GM21447 (cell line): ENCODE measurements around the gene PYM1.
"Not testable (repeated sequence)": the region's sequence is repeated elsewhere in the genome, so short reads cannot be mapped to it uniquely, and the experiment has no call there.

Experiments used
- ATAC-seq: cut with Tn5 transposase; IDR thresholded peaks from one replicate; pipeline ENCODE4 v1.9.1; 2021; ENCODE audit not compliant: unreplicated experiment

The PYM1 gene

GRCh38 chr12:55915482-55915859 lies 12.2 kb downstream of the PYM1 start:
- no peak for ATAC-seq

- ATAC-seq = no peak
Observed at GRCh38 chr12:55912908-55913307, 14.8 kb downstream of the PYM1 start.

DNA sequence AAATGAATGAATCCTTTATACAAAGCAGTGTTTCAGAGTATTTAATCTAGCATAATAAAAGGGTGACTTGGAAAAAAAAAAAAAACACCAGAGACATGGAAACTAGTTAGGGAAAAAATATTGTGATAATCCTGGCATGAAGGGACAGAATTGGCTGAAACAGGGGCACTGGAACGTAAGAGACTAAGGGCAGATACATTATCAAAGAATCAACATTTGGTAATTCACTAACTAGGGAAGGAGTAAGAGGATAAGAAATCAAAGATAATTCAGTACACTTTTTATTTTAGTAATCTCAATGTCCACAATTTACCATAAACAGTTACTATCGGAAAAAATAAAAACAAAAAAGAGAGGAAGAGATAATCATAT lies 18.2 kb downstream of the PYM1 start:
- ATAC-seq = no peak

DNA sequence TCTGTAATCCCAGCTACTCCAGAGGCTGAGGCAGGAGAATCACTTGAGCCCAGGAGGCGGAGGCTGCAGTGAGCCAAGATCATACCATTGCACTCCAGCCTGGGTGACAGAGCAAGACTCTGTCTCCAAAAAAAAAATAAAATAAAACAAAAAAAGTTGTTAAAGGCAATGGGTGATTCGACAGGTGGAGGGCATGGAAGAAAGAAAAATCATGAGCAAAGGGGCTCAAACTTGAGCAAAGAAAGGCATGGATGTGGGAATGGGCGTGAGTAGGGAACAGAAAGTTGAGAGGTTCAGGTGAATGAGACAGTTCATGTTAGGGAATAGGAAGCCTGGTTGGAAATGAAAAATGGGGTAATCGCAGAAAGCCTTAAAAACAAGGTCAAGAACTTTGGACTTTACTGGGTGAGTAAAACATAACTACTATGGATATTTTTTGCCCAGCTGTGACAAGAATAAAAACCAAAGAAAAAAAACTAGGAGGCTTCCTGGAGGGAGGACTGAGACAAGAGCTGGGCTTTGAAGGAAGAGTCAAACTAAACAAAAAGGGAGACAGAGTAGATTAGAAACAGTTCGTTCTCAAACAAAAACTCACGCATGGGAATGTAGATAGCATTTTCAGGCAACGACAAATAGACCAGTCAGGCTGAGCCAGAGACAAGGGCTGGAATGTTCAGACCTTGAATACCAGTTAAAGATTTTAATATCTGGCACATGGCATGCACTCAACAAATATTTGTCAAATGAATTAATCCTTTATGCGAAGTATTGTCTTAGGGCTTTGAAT lies 18.8 kb downstream of the PYM1 start:
- ATAC-seq = no peak

DNA sequence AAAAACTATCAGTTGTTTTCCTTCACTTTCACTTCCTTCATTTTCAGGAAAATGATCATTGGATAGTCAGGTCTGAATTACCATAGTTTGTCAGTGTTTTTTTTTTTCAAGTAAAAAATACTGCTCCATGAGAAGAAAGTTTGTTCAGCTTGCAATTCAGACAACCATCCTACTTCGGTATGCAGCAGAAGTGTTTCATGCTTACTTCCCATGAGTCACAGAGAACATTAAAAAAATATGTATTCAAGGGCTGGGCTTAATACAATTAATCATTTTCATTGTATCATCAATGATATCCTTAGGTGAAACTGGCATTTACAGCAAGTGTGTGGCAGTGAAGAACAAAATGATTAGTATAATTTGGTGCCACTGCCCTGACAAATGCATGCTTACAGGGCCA lies 21.6 kb downstream of the PYM1 start:
- no peak for ATAC-seq

DNA sequence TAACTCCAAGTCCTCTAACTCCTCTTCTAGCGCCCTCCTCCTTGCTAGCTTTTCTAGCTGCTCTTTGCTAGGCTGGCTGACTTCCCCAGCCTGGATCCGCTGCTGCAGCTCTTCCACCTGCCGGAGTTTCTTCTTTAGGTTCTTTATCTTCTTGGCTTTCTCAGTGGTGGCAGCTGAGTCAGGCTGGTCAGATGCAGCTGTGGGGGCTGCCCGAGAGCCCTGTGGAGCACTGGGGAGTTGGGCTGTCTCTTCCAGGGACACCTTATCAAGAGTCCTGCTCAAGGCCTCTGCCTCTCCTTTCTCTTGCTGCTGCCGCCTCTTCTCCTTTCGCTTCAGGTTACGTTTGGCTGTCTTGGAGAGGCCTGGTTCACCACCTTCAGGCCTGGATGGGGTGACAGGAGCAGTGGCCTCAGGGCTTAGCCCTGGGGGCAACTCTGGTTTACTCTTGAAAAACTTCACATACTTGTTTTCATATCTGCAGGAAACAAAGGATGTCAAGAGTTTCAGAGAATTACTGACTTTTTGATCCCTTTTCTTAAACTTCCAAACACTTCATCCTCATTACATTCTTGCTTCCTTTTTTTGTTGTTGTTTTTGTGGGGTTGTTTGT lies 25.7 kb downstream of the PYM1 start:
- no peak for ATAC-seq

- ATAC-seq = no peak
Observed at GRCh38 chr12:55899082-55899481, 28.6 kb downstream of the PYM1 start.

- no peak for ATAC-seq
Observed at GRCh38 chr12:55893723-55894122, 34.0 kb downstream of the PYM1 start.

- ATAC-seq = no peak
Observed at GRCh38 chr12:55891310-55891709, 36.4 kb downstream of the PYM1 start.

GRCh38 chr12:55885113-55885512 lies 42.6 kb downstream of the PYM1 start:
- no peak for ATAC-seq

- ATAC-seq = no peak
Observed at GRCh38 chr12:55877824-55878223, 49.9 kb downstream of the PYM1 start.

DNA sequence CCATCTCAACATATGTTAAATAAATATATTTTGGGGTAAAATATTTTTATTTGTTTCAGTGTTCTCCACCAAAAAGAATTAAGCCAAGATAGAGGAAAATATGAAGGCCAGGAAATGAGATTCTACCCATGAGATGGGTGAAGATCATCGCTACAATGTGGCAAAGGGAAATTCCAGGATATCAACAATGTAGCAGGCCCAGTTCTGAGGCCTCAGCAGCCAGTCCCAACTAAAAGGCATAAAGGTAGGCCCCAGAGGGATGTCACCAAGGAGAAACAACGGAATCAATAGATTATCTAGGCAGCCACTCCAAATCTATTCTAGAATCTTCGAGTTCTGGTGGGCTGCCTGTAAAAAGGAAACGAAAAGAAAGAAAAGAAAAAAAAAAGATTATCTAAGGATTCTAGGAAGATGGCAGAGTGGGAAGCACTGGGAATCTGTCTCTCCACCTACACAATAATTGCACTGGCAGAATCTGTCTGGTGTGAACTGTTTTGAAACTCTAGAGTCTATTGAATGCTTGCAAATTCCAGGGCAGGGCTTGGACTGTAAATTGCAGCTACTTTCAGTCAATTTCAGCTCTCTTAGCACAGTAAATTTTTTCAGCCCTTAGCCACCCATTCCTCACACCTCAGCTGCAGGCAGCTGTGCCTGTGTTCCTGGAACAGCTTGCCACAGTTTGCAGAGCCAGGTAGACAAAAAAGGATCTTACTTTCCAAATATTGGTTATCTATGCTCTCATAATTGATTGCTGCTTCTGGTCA lies 51.8 kb downstream of the PYM1 start:
- ATAC-seq = no peak

DNA sequence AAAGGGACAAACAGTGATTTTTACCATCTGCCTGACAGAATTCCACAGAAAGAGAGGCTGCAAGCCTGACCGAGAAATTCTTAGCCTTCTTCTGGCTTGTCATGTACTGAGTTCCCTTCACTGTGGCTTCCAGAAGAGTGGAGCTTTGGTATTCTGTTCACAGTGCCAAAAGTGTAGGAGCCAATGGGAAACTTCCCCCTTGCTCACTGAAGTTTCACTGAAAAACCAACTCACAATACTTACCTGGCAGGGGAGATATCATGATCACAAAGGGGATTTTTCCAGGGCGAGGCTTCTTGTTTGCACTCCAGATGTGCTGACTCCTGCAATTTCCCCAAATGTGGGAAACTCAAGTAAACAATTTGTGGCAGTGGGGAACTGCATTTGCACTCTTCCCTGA lies 53.3 kb downstream of the PYM1 start:
- no peak for ATAC-seq

- not testable (repeated sequence) for ATAC-seq
Observed at GRCh38 chr12:55866454-55867004, 61.2 kb downstream of the PYM1 start.

- no peak for ATAC-seq
Observed at GRCh38 chr12:55865327-55865726, 62.4 kb downstream of the PYM1 start.

DNA sequence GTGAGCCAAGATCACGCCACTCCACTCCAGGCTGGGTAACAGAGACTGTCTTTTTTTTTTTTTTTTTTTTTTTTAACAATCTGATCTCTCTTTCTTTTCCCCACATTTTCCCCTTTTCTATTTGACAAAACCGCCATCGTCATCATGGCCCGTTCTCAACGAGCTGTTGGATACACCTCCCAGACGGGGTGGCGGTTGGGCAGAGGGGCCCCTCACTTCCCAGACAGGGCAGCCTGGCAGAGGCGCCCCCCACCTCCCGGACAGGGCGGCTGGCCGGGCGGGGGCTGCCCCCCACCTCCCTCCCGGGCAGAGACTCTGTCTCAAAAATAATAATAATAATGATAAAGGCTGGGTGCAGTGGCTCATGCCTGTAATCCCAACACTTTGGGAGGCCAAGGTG lies 64.8 kb downstream of the PYM1 start:
- ATAC-seq = not testable (repeated sequence)

- no peak for ATAC-seq
Observed at GRCh38 chr12:55862286-55862685, 65.4 kb downstream of the PYM1 start.

DNA sequence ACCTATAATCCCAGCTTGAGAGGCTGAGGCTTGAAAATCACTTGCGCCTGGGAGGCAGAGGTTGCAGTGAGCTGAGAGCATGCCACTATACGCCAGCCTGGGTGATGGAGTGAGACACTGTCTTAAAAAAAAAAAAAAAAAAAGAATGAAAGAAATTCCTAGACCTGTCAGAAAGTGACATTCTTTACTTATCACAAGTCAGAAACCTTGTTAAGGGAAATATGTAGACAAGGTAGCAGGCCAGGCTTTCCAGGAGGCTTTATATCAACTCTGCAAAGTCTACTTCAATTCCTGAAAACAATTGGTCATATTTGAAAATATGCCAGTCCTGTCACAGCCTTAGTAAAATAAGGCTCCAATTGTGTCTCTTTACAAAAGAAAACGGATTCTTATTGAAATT lies 65.8 kb downstream of the PYM1 start:
- no peak for ATAC-seq

GRCh38 chr12:55861396-55861795 lies 66.3 kb downstream of the PYM1 start:
- no peak for ATAC-seq

DNA sequence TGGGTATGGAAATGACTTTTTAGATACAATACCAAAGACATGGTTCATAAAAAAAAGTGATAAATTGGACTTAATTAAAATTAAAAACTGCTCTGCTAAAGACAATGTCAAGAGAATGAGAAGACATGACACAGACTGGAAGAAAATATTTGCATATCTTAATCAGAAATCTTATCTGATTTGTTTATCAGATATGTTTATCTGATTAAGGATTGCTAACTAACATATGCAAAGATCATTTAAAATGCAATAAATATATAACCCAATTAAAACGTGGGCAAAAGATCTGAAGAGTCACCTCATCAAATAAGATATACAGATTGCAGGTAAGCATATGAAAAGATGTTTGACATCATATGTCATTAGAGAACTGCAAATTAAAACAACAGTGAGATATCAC lies 75.0 kb downstream of the PYM1 start:
- ATAC-seq = no peak
